ENCODE measurements around the gene HMGB3.
A peak's percentile ranks its signal among the peaks of the same experiment; 100 is the strongest.
"Not testable (repeated sequence)": the region's sequence is repeated elsewhere in the genome, so short reads cannot be mapped to it uniquely, and the experiment has no call there.

The HMGB3 gene

GRCh38 chrX:150980186-150980585 is 2.9 kb upstream of the HMGB3 start:
- no peak for DNase-seq

DNA sequence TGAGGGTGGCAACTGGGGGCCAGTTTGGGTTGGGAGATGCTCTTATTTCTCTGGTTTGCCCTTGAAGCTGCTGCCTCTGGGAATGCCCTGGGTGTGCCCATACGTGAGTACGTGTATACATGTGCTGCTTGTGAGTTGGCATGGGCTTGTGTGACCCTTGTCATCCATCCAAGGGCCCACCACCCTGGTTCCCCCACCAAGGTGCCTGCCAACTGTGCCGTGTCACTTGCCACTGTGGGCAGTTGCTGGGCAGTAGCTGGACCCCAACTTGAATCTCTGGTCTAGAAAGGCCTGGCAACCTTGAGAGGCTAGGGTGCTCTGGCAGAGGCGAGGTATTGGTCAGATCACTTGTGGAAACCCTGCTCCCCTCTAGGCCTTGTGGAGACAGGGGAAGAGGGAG is 2.4 kb upstream of the HMGB3 start:
- DNase-seq, result no peak

DNA sequence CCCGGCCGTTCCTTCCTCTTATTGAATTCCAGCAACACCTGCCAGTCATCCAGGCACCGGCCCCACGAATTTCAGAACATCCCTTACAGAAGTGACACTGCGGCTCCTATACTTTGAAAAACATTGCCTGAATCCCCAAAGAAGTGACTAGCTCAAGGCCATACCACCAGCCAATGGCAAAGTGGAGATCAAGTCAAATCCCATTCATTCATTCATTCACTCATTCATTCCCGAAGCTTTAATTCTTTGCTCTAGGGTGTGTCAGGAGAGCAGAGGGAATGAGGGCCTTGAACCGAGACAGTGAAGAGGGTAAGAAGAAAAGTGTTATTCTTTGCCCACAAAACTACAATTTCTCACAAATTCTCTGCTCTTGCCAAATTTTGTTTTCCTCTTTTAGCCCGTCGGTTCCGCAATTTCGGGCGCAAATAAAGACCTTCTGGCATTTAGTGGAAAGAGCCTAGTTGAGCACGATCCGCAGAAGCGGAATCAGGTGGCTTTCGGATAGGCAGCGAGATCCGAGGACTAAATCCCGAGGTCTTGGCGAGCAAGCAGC is 824 bp upstream of the HMGB3 start:
- no peak for DNase-seq

GRCh38 chrX:150983521-150984168 is 510 bp downstream of the HMGB3 start:
- no peak for DNase-seq

DNA sequence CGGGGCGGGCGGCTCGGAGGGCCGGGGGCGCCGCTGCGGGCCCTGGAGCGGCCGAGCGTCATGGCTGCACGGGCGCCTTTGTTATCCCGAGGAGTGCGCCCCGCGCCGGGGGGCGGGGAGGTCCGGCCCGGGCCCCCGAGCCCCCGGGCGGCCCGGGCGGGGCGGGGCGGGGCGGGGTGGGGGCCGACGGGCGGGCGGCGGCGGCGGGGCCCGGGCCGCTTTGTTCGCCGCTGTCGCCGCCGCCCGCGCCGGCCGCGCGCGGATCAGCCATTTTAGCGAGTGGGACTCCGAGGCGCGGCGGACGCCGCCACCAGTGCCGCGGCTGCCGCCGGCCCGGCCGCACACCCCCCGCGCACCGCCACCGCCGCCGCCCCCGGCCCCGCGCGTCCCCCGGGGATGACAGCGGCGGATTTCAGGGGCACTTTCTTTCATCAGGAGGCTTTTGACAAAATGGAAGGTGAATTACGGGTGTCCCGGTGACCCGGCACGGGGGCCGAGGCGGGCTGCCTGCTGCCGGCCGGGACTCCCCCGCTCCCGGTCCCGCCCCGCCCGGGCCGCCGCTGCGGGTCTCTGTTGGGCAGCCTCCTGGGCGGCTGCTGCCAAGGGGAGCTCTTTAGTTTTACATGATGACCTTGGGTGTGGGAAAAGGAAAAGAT is 1.2 kb downstream of the HMGB3 start:
- DNase-seq, result peak; percentile 27

- not testable (repeated sequence) for DNase-seq
These were observed 4.6 kb downstream of the HMGB3 start for GRCh38 chrX:150987687-150988086.

DNA sequence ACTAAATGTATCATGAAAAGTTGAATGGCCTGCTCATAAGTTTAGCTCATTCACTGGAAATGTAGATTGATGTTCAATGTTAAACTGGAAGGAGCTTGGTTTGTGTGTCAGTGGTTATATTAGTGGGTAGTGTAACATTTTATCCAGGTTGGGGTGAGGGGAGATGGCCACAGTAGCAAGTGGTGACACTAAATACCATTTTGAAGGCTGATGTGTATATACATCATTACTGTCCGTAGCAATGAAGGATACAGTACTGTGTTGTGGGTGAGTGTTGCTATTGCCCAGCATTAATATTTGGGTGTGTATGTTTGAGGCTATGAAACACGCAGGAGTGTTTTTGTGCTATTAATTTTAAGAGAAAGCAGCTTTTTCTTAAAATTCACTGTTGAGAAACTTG is 6.3 kb downstream of the HMGB3 start:
- no peak for DNase-seq

- no peak for DNase-seq
These were observed 7.8 kb downstream of the HMGB3 start for GRCh38 chrX:150990910-150991309.

DNA sequence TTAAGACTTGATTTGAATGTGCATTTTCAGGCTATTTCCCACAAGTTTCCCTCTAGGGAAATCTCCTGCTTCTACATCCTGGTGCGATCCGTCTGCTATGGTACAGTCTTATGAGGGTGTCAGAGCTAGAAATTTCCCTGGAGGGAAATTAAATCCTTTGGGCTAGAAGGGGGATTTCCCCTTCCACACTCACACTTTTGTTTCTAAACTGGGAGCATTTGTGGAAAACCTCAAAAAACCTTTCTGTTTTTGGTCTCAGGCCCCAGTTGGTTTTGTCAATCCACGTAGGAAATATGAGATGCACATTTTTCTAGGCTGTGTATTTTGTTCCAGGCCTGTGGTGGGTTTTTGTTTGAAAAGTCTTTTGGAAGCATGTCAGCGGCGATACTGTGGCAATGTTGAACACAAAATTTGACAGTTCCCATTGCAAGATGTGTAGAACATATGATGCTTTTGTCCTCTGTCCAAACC is 17.8 kb downstream of the HMGB3 start:
- DNase-seq, result no peak

- DNase-seq, result no peak
These were observed 20.9 kb downstream of the HMGB3 start for GRCh38 chrX:151004085-151004484.

GRCh38 chrX:151006410-151007109 is 23.4 kb downstream of the HMGB3 start:
- no peak for DNase-seq

DNA sequence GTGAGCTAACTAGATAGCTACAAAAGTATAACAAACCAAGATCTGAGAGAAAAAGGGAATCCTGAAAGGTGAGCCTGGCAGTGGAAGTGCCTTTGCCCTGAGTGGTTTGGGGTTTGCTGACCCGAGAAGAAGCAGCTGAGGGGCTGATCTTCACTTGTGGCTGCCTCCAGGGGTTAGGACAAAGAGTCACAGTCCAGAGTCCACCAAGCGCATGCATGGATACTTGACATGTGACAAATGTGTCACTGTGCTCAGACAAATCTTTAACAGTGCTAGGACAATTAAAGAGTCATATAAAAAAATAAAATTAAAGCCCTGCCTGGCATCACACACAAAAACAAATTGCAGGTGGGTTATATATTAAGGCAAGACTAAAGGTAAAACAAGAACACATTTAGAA is 26.4 kb downstream of the HMGB3 start:
- DNase-seq, result no peak

- no peak for DNase-seq
These were observed 30.1 kb downstream of the HMGB3 start for GRCh38 chrX:151013164-151013743.

DNA sequence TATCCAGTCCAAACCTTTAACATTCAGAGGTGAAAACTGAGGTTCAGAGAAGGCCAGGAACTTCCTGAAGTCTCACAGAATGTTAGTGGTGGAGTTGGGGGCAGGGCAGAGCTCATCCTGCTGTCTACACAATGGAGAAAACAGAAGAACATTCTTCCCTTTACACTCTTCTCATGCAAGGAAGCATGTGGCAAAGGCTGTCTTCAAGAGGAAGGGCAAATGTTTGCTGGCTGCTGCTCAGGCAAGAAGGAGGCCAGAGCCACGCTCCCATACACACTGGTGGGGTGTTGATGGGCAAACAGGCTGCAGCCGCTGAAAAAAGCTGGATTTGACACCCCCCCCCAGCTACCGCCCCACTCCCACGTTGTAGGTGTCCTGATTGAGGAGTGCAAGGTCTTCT is 32.5 kb downstream of the HMGB3 start:
- no peak for DNase-seq

DNA sequence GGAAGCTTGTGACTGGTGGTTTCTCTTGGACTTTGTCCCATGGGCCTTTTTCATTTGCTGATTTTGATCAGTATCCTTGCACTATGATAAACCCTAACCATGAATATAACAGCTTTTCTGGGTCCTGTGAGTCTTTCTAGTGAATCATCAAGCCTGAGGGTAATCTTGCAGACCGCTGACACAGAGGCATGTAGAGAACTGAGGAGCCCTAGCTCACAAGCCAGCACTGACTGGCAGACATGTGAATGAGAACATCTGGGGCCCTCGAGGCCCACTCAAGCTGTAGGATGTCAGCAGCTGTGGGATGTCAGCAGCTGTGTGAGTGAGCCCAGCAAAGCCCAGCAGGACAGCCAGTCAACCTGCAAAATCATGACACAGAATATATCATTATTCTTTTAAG is 36.7 kb downstream of the HMGB3 start:
- DNase-seq, result no peak

GRCh38 chrX:151030845-151031244 is 47.7 kb downstream of the HMGB3 start:
- no peak for DNase-seq

DNA sequence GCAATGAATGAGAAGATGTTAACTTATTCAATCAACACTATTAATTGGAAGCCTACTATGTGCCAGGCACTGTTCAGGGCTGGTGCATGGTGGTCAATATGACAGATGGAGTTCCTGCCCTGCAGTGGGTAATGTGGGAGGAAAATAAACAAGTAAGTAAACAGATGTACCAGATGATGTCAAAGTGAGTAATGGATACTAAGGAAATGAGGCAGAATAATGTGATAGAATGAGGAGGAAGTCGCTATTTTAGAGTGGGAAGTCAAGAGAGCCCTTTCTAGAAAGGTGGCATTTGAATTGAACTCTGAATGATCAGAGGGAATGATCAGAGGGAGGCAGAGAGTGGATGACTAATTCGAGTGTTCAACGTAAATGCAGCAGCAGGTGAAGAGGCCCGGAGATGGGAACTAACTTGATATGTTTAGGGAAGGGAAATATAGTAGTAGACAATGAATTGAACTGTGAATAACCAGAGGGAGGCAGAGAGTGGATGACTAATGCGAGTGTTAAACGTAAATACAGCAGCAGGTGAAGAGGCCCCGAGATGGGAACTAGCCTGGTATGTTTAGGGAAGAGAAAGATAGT is 48.3 kb downstream of the HMGB3 start:
- DNase-seq, result no peak

- no peak for DNase-seq
These were observed 56.2 kb downstream of the HMGB3 start for GRCh38 chrX:151039351-151039750.

All from CD4-positive, alpha-beta T cell treated with Interleukin-17A for 4 hours (primary cell).